Measurements from ENCODE around the gene RASSF1. TPM values are rescaled to one million over a fixed set of nuclear protein-coding genes. Genes with fewer than 3 reads are reported as not detected.
A peak's percentile ranks its signal among the peaks of the same experiment; 100 is the strongest.

RASSF1 gene
- total and polyA plus RNA-seq, 2 of the 13 experiments (the other 11 are each of a cell fraction or from before 2014, with no cell fraction given): 10.2 to 27.5 TPM

DNA sequence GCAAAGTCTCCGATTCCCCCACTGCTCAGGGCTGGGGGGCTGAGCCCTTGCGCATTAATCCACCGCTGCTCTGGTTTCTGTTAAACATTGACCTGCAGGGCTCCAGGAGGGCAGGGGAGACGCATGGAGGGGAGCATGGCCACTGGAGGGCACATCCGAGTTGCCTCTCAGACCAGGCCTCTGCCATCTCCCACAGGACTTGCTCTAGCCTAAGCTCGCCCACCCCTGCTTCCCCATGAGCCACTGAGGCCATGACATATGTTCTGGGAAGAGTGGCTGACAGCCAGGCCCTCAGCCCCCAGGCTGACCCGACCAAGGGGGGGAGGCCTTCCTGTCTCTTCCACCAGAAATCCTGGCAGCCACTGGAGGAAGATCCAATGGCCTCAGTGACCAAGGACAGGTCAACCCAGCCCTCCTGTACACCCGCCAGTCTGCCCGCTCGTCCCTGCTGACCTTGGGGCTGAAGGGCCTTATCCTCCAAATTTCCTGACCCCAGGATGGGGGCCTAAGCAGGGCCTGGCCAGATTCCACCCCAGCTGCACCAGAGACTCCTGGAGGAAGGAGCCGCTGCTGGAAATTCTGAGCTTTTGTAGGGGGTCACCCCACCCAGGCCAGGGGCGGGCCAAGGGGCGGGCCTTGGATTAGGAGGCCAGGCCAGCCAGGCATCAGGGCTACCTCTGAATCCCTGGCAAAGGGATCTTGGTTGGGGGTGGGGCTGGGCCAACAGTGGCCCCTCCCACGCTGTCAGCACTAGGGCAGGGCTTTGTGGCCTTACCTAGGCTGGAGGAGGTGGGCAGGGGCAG is 37.4 kb downstream of the RASSF1 start, which contains the start of gene HYAL1 (continued):
- TF ChIP-seq, protein P1, sequence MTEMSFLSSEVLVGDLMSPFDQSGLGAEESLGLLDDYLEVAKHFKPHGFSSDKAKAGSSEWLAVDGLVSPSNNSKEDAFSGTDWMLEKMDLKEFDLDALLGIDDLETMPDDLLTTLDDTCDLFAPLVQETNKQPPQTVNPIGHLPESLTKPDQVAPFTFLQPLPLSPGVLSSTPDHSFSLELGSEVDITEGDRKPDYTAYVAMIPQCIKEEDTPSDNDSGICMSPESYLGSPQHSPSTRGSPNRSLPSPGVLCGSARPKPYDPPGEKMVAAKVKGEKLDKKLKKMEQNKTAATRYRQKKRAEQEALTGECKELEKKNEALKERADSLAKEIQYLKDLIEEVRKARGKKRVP (CRISPR knock-in tag; IDR thresholded peaks at IDR 0.05): no peak
- TF ChIP-seq RFXANK (CRISPR knock-in tag; IDR thresholded peaks at IDR 0.05) (no peak; the same call in 1 of the 2 replicates), CREM (IDR thresholded peaks at IDR 0.05) (peak; percentile 29; the same call in 1 of the 2 replicates), CREM (CRISPR knock-in tag; IDR thresholded peaks at IDR 0.05) (no peak), TMF1 (CRISPR knock-in tag; IDR thresholded peaks at IDR 0.05; ENCODE audit: low read depth) (peak; percentile 63; the same call in 1 of the 2 replicates), SP1 (IDR thresholded peaks at IDR 0.05) (no peak), SP1 (CRISPR knock-in tag; IDR thresholded peaks at IDR 0.05) (peak; percentile 80), ZNF605 (CRISPR knock-in tag; IDR thresholded peaks at IDR 0.05) (peak; percentile 94; the same call in 1 of the 2 replicates), JDP2 (CRISPR knock-in tag; IDR thresholded peaks at IDR 0.05; ENCODE audit: borderline replicate concordance) (no peak), ZSCAN9 (CRISPR knock-in tag; IDR thresholded peaks at IDR 0.05; ENCODE audit: borderline replicate concordance) (peak; percentile 80; the same call in 1 of the 2 replicates), ZFYVE20 (CRISPR knock-in tag; IDR thresholded peaks at IDR 0.05; ENCODE audit: borderline replicate concordance, low read depth) (no peak), ZBTB20 (CRISPR knock-in tag; IDR thresholded peaks at IDR 0.05; ENCODE audit: borderline replicate concordance, low read depth) (no peak; the same call in 1 of the 2 replicates), CBX1 (IDR thresholded peaks at IDR 0.05; ENCODE audit: low read depth) (no peak)
- TF ChIP-seq, protein P2, sequence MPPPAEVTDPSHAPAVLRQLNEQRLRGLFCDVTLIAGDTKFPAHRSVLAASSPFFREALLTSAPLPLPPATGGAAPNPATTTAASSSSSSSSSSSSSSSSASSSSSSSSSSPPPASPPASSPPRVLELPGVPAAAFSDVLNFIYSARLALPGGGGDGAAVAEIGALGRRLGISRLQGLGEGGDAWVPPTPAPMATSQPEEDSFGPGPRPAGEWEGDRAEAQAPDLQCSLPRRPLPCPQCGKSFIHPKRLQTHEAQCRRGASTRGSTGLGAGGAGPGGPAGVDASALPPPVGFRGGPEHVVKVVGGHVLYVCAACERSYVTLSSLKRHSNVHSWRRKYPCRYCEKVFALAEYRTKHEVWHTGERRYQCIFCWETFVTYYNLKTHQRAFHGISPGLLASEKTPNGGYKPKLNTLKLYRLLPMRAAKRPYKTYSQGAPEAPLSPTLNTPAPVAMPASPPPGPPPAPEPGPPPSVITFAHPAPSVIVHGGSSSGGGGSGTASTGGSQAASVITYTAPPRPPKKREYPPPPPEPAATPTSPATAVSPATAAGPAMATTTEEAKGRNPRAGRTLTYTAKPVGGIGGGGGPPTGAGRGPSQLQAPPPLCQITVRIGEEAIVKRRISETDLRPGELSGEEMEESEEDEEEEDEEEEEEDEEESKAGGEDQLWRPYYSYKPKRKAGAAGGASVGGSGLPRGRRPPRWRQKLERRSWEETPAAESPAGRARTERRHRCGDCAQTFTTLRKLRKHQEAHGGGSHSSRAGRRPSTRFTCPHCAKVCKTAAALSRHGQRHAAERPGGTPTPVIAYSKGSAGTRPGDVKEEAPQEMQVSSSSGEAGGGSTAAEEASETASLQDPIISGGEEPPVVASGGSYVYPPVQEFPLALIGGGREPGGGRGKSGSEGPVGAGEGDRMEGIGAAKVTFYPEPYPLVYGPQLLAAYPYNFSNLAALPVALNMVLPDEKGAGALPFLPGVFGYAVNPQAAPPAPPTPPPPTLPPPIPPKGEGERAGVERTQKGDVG (CRISPR knock-in tag; IDR thresholded peaks at IDR 0.05; ENCODE audit: borderline replicate concordance): no peak; the same call in 1 of the 2 replicates
- TF ChIP-seq, protein P3, sequence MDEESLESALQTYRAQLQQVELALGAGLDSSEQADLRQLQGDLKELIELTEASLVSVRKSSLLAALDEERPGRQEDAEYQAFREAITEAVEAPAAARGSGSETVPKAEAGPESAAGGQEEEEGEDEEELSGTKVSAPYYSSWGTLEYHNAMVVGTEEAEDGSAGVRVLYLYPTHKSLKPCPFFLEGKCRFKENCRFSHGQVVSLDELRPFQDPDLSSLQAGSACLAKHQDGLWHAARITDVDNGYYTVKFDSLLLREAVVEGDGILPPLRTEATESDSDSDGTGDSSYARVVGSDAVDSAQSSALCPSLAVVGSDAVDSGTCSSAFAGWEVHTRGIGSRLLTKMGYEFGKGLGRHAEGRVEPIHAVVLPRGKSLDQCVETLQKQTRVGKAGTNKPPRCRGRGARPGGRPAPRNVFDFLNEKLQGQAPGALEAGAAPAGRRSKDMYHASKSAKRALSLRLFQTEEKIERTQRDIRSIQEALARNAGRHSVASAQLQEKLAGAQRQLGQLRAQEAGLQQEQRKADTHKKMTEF (CRISPR knock-in tag; IDR thresholded peaks at IDR 0.05): peak; percentile 84
- TF ChIP-seq, protein P4, sequence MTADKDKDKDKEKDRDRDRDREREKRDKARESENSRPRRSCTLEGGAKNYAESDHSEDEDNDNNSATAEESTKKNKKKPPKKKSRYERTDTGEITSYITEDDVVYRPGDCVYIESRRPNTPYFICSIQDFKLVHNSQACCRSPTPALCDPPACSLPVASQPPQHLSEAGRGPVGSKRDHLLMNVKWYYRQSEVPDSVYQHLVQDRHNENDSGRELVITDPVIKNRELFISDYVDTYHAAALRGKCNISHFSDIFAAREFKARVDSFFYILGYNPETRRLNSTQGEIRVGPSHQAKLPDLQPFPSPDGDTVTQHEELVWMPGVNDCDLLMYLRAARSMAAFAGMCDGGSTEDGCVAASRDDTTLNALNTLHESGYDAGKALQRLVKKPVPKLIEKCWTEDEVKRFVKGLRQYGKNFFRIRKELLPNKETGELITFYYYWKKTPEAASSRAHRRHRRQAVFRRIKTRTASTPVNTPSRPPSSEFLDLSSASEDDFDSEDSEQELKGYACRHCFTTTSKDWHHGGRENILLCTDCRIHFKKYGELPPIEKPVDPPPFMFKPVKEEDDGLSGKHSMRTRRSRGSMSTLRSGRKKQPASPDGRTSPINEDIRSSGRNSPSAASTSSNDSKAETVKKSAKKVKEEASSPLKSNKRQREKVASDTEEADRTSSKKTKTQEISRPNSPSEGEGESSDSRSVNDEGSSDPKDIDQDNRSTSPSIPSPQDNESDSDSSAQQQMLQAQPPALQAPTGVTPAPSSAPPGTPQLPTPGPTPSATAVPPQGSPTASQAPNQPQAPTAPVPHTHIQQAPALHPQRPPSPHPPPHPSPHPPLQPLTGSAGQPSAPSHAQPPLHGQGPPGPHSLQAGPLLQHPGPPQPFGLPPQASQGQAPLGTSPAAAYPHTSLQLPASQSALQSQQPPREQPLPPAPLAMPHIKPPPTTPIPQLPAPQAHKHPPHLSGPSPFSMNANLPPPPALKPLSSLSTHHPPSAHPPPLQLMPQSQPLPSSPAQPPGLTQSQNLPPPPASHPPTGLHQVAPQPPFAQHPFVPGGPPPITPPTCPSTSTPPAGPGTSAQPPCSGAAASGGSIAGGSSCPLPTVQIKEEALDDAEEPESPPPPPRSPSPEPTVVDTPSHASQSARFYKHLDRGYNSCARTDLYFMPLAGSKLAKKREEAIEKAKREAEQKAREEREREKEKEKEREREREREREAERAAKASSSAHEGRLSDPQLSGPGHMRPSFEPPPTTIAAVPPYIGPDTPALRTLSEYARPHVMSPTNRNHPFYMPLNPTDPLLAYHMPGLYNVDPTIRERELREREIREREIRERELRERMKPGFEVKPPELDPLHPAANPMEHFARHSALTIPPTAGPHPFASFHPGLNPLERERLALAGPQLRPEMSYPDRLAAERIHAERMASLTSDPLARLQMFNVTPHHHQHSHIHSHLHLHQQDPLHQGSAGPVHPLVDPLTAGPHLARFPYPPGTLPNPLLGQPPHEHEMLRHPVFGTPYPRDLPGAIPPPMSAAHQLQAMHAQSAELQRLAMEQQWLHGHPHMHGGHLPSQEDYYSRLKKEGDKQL (CRISPR knock-in tag; IDR thresholded peaks at IDR 0.05; ENCODE audit: low read depth): no peak
- TF ChIP-seq, protein P5, sequence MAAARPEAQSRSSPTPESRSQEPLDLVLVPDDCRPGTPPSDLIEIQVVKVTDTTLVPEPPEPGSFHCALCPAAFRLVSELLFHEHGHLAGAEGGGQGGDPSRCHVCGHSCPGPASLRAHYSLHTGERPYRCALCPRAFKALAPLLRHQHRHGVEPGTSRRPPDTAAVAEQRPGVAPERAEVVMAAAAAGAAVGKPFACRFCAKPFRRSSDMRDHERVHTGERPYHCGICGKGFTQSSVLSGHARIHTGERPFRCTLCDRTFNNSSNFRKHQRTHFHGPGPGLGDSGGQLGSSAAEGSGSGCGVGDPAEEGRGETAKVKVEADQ (CRISPR knock-in tag; IDR thresholded peaks at IDR 0.05; ENCODE audit: borderline replicate concordance): no peak
